NT2/D1 (cell line): Measurements from ENCODE around the gene GRM2.

Experiments used
- YY1 ChIP-seq: IDR thresholded peaks from 2 replicates; pipeline ENCODE4 v1.6.1; 2011; ENCODE audit not compliant: insufficient read length, insufficient read depth
- ZNF274 ChIP-seq: IDR thresholded peaks from 2 replicates; pipeline ENCODE4 v1.6.1; 2011; ENCODE audit warnings: mild to moderate bottlenecking, low read depth, low read length

GRCh38 chr3:51727500-51727899 is 20.6 kb downstream of the GRM2 start:
- TF ChIP-seq ZNF274 (no peak), YY1 (no peak)
